H1 (cell line): ENCODE results near the gene NUBP2. TPM values are rescaled to one million over a fixed set of nuclear protein-coding genes. Genes with fewer than 3 reads are reported as not detected.

ENCODE experiments used
- CTCF ChIA-PET: fragments of 300-600 bp; sonication (Branson Sonifier 250); formaldehyde crosslinking; loops from one replicate; lab custom pipeline; 2021; ENCODE audit not compliant: partially characterized antibody; lab: Charles Lee
- POLR2A ChIA-PET: fragments of 300-600 bp; sonication (Branson Sonifier 250); formaldehyde crosslinking; loops from one replicate; lab custom pipeline; 2021; ENCODE audit warnings: inconsistent platforms; ENCODE audit not compliant: partially characterized antibody; lab: Charles Lee
- DNase-seq, 2 experiments: peaks; one replicate each; pipeline versions ENCODE4 v3.0.0 to v3.0.0-alpha.2; 2010 to 2022; ENCODE audit warnings: low spot score in 2 of 2, low read depth in 1 of 2, mixed read lengths in 1 of 2
- FAIRE-seq: peaks from 2 replicates; lab custom pipeline; 2011; peaks lifted over from hg19 to GRCh38; lab: Jason Lieb, UNC
- H2AFZ ChIP-seq: 2 replicates; pipeline ENCODE4 v1.8.1; 2012; ENCODE audit warnings: low read length, inconsistent platforms
- H2AK5ac ChIP-seq: 2 replicates; pipeline ENCODE4 v1.6.1; 2013; ENCODE audit warnings: low read depth, low read length
- H2BK120ac ChIP-seq: replicated peaks from 2 replicates; pipeline ENCODE3; 2013; ENCODE audit warnings: low read depth, low read length, inconsistent platforms
- H2BK12ac ChIP-seq: 2 replicates; pipeline ENCODE4 v1.6.1; 2013; ENCODE audit warnings: low read depth, low read length
- H2BK15ac ChIP-seq: 2 replicates; pipeline ENCODE4 v1.6.1; 2013; ENCODE audit warnings: low read length
- H2BK20ac ChIP-seq: 2 replicates; pipeline ENCODE4 v1.6.1; 2013; ENCODE audit warnings: low read length
- H2BK5ac ChIP-seq: 2 replicates; pipeline ENCODE4 v1.6.1; 2013; ENCODE audit warnings: low read depth, low read length
- H3K14ac ChIP-seq: 2 replicates; pipeline ENCODE4 v1.6.1; 2013; ENCODE audit warnings: inconsistent platforms; ENCODE audit not compliant: insufficient read length
- H3K18ac ChIP-seq: 2 replicates; pipeline ENCODE4 v1.6.1; 2013; ENCODE audit warnings: low read length; ENCODE audit errors: extremely low read depth
- H3K23ac ChIP-seq: 2 replicates; pipeline ENCODE4 v1.6.1; 2013; ENCODE audit warnings: inconsistent platforms; ENCODE audit not compliant: insufficient read length
- H3K23me2 ChIP-seq: 2 replicates; pipeline ENCODE4 v1.6.1; 2013; ENCODE audit warnings: low read depth, low read length
- H3K27ac ChIP-seq: 2 replicates; pipeline ENCODE4 v1.6.1; 2011; ENCODE audit warnings: low read depth, low read length, inconsistent platforms
- H3K27me3 ChIP-seq, 4 experiments: replicated peaks in 1 of 4; 1 replicate in 1 of 4; 2 replicates in 3 of 4; pipeline versions ENCODE4 v1.6.1 to v1.8.1; 2011 to 2013; ENCODE audit warnings: low read length in 3 of 4, mild to moderate bottlenecking in 3 of 4, inconsistent platforms in 2 of 4, mixed read lengths in 2 of 4, moderate library complexity in 1 of 4; ENCODE audit not compliant: control insufficient read depth in 3 of 4, insufficient read depth in 3 of 4; ENCODE audit errors: extremely low read depth in 1 of 4
- H3K36me3 ChIP-seq, 4 experiments: 2 replicates each; pipeline versions ENCODE4 v1.6.1 to v1.8.1; 2011 to 2013; ENCODE audit warnings: mild to moderate bottlenecking in 4 of 4, low read length in 3 of 4, moderate library complexity in 2 of 4, control low read depth in 1 of 4, inconsistent platforms in 1 of 4; ENCODE audit not compliant: insufficient read depth in 4 of 4, control insufficient read depth in 2 of 4
- H3K4ac ChIP-seq: replicated peaks from 2 replicates; pipeline ENCODE3; 2013; ENCODE audit warnings: low read length, low read depth, mixed read lengths, inconsistent platforms; ENCODE audit not compliant: insufficient read length
- H3K4me1 ChIP-seq, 4 experiments: replicated peaks in 1 of 4; 1 replicate in 1 of 4; 2 replicates in 3 of 4; pipeline versions ENCODE4 v1.6.1 to v1.8.1; 2011 to 2013; ENCODE audit warnings: low read length in 3 of 4, inconsistent platforms in 2 of 4, mixed read lengths in 1 of 4; ENCODE audit not compliant: insufficient read depth in 4 of 4, control insufficient read depth in 3 of 4
- H3K4me2 ChIP-seq, 2 experiments: 2 replicates each; pipeline versions ENCODE4 v1.6.1 to v1.8.1; 2011 to 2013; ENCODE audit warnings: low read depth in 2 of 2, low read length in 2 of 2, control low read depth in 1 of 2, inconsistent platforms in 1 of 2, mild to moderate bottlenecking in 1 of 2; ENCODE audit not compliant: insufficient read depth in 1 of 2
- H3K4me3 ChIP-seq, 4 experiments: fragments of 200-600, 300-600 bp in 1 of 4; sonication (generic), shearing (Covaris generic), sonication (Bioruptor Twin) in 1 of 4; 2 replicates each; pipeline versions ENCODE4 v1.5.1 to v1.8.1; 2011 to 2016; ENCODE audit warnings: low read length in 4 of 4, low read depth in 3 of 4, control low read depth in 2 of 4, inconsistent platforms in 2 of 4, mild to moderate bottlenecking in 2 of 4, mixed read lengths in 1 of 4, moderate library complexity in 1 of 4; ENCODE audit not compliant: insufficient read depth in 2 of 4; ENCODE audit errors: extremely low read depth in 1 of 4
- H3K56ac ChIP-seq: replicated peaks from 2 replicates; pipeline ENCODE3; 2013; ENCODE audit warnings: low read depth, mild to moderate bottlenecking, mixed read lengths, low read length, inconsistent platforms; ENCODE audit not compliant: insufficient read length
- H3K79me1 ChIP-seq: 2 replicates; pipeline ENCODE4 v1.6.1; 2013; ENCODE audit warnings: low read depth, low read length, control low read depth
- H3K79me2 ChIP-seq, 2 experiments: 2 replicates each; pipeline versions ENCODE4 v1.6.1 to v1.8.1; 2012 to 2013; ENCODE audit warnings: low read length in 2 of 2, mild to moderate bottlenecking in 2 of 2, inconsistent platforms in 1 of 2; ENCODE audit not compliant: insufficient read depth in 2 of 2, control insufficient read depth in 1 of 2
- H3K9ac ChIP-seq, 4 experiments: replicated peaks in 1 of 4; 1 replicate in 1 of 4; 2 replicates in 3 of 4; pipeline versions ENCODE4 v1.6.1 to v1.8.1; 2011 to 2013; ENCODE audit warnings: low read depth in 3 of 4, low read length in 3 of 4, control low read depth in 2 of 4, mild to moderate bottlenecking in 2 of 4, moderate library complexity in 2 of 4, inconsistent platforms in 1 of 4; ENCODE audit errors: extremely low read depth in 1 of 4
- H3K9me3 ChIP-seq, 2 experiments: 2 replicates each; pipeline versions ENCODE4 v1.6.1 to v1.8.1; 2012 to 2013; ENCODE audit warnings: mild to moderate bottlenecking in 2 of 2, moderate library complexity in 2 of 2, control low read depth in 1 of 2, inconsistent platforms in 1 of 2, low read depth in 1 of 2, low read length in 1 of 2, mixed read lengths in 1 of 2; ENCODE audit not compliant: insufficient read depth in 2 of 2
- H4K20me1 ChIP-seq, 2 experiments: replicated peaks in 1 of 2; 2 replicates each; pipeline versions ENCODE3 to v1.8.1; 2011 to 2013; ENCODE audit warnings: inconsistent platforms in 2 of 2, low read length in 2 of 2, mild to moderate bottlenecking in 1 of 2; ENCODE audit not compliant: insufficient read depth in 2 of 2, control insufficient read depth in 1 of 2
- H4K5ac ChIP-seq: 2 replicates; pipeline ENCODE4 v1.6.1; 2013; ENCODE audit warnings: low read length, low read depth, mixed read lengths, inconsistent platforms; ENCODE audit not compliant: insufficient read length
- H4K8ac ChIP-seq: 2 replicates; pipeline ENCODE4 v1.8.0; 2013; ENCODE audit warnings: mild to moderate bottlenecking, moderate library complexity, low read length, inconsistent platforms; ENCODE audit not compliant: insufficient read depth; ENCODE audit errors: extremely low read depth
- H4K91ac ChIP-seq: replicated peaks from 2 replicates; pipeline ENCODE3; 2013; ENCODE audit warnings: low read length, mixed read lengths, inconsistent platforms; ENCODE audit not compliant: insufficient read length
- CHD2 ChIP-seq: IDR thresholded peaks from 2 replicates; pipeline ENCODE4 v1.6.1; 2012; ENCODE audit warnings: low read length, improper control_type of control experiment
- EGR1 ChIP-seq: IDR thresholded peaks from 2 replicates; pipeline ENCODE4 v1.6.1; 2011; ENCODE audit warnings: low read depth, low read length, borderline replicate concordance
- GABPA ChIP-seq: IDR thresholded peaks from 2 replicates; pipeline ENCODE4 v1.6.1; 2011; ENCODE audit warnings: mild to moderate bottlenecking, low read length, moderate library complexity, borderline replicate concordance; ENCODE audit not compliant: insufficient read depth
- HDAC6 ChIP-seq: IDR thresholded peaks from one replicate; pipeline ENCODE4 v1.7.1; 2012; ENCODE audit warnings: low read depth, mild to moderate bottlenecking, inconsistent platforms, low read length, moderate library complexity
- WGBS, 2 experiments: shearing (Covaris generic) in 1 of 2; methylation state at CpG; one replicate each; pipeline versions ENCODE4 v1.1.6 to v1.1.7; 2013 to 2015; ENCODE audit warnings: low lambda C conversion rate in 2 of 2, mixed read lengths in 2 of 2, inconsistent platforms in 1 of 2, low coverage in 1 of 2, missing lambda C conversion rate in 1 of 2; ENCODE audit not compliant: insufficient replicate concordance in 2 of 2, insufficient coverage in 1 of 2, insufficient read length in 1 of 2; ENCODE audit errors: extremely low coverage in 1 of 2, missing lambda C conversion rate in 1 of 2; 5-methylcytosine and 5-hydroxymethylcytosine counted together
- polyA plus RNA-seq, 7 experiments: library from polyadenylated mRNA; depleted of rRNA in 3 of 7; stranded (reverse) in 5 of 7; unstranded in 2 of 7; fragments of >200 nt in 5 of 7; fragments of 200-250 nt in 2 of 7; gene quantifications; 1 replicate in 5 of 7; 2 replicates in 1 of 7; 4 replicates in 1 of 7; pipeline versions ENCODE4 v1.2.1 to v1.2.3, GENCODE V29; 2011 to 2013; ENCODE audit warnings: missing spikeins in 2 of 7, mixed read lengths in 2 of 7
- total RNA-seq: library from RNA; stranded (reverse); fragmentation: NEBNext Ultra II Directional; extraction: Animal tissue kit (Norgen Biotek cat#: 25700); gene quantifications from 2 replicates; pipeline ENCODE4 v1.2.1, GENCODE V29; 2021

NUBP2 gene
- total and polyA plus RNA-seq, 2 of the 8 experiments (the other 6 are each of a cell fraction or from before 2014, with no cell fraction given): 70.3 to 96.9 TPM

DNA sequence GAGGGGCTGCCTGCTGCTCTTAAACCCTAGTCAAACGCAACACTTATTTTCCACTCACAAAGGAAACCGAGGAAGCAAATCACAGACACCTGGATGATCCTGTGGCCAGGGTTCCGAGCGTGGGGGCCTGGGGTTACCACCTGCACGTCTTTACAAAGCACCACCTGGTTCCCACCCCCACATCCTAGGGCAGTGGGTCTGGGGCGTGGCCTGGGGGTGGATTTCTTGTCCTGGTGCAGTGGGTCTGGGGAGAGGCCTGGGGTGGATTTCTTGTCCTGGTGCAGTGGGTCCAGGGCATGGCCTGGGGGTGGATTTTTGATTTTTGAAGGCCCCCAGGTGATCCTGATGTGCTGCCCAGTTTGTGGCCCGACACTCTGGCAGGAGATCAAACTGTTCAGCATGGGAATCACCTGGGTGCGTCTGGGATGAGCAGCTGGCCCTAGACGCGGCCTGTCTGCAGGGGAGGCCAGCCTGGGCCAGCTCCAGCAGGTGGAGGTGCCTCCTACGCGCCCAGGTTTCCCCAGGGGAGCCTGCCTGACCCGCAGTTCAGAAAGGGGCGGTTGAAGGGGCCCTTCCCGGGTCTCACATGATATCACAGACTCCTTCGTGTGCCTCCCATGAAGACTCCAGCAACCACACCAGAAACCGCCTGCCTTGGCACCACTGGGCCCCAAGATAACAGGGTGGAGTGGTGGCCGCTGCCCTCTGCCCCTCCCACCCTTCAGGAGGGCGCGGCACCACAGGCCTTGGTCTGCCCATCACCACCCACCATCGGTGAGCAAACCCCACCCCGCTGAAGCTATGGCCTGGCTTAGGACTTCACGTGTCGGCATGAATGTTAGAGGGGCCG lies 37.6 kb downstream of the NUBP2 start:
- Histone ChIP-seq H3K79me2 (no peaks in the 10 kb centered on the region), H3K23ac (no peak overlapping the region), H3K4me2 (no peak overlapping the region), H3K56ac (no peak overlapping the region), H4K20me1 (peaks cover 4 to 13% of the 10 kb centered on the region in 2 experiments), H2AK5ac (no peak overlapping the region), H3K23me2 (no peaks in the 10 kb centered on the region), H3K79me1 (peaks cover 1% of the 10 kb centered on the region; the same call in 1 of the 2 replicates), H3K27me3 (peaks cover 0 to 2% (median 0%) of the 10 kb centered on the region in 4 experiments; a peak in 3 of 7 replicates), H3K4me1 (no peaks in the 10 kb centered on the region), H4K91ac (no peak overlapping the region), H3K27ac (no peak overlapping the region), H2BK15ac (no peak overlapping the region), H4K8ac (peak overlapping the region; percentile 36; the same call in 1 of the 2 replicates), H3K9ac (no peak overlapping the region), H2BK5ac (no peak overlapping the region), H3K14ac (no peak overlapping the region), H2AFZ (no peak overlapping the region), H2BK20ac (no peak overlapping the region), H3K36me3 (peaks cover 0 to 9% (median 4%) of the 10 kb centered on the region in 4 experiments; a peak in 5 of 8 replicates), H2BK120ac (no peak overlapping the region), H4K5ac (no peak overlapping the region), H2BK12ac (no peak overlapping the region), H3K4ac (no peak overlapping the region), H3K4me3 (no peak overlapping the region), H3K9me3 (no peaks in the 10 kb centered on the region), H3K18ac (no peak overlapping the region)
- FAIRE-seq (no peak), DNase-seq (no peak)
- 87% methylated on average over 22 of the region's 25 CpGs; no CpG with 5 or more reads in 1 of the 2 experiments for WGBS, 2 experiments
- POLR2A ChIA-PET: interaction anchor here (1.0 to 1.5 kb wide), 2 partner anchors 29 to 32 kb away, joined by 3 to 4 read pairs; no protein-coding TSS in a partner anchor
- TF ChIP-seq EGR1: no peak
- no peak for TF ChIP-seq HDAC6
- TF ChIP-seq CHD2: no peak
- TF ChIP-seq GABPA: no peak
- CTCF ChIA-PET: interaction anchor here (1.5 kb wide), 1 partner anchor 9 kb away, joined by 7 read pairs; no protein-coding TSS in a partner anchor
